Esophagus (tissue), 2 donors: ENCODE data around the gene EXT2. TPM values are rescaled to one million over a fixed set of nuclear protein-coding genes. Genes with fewer than 3 reads are reported as not detected.

Source experiments
- H3K27ac ChIP-seq, 2 donors: one replicate each; pipeline ENCODE4 v1.5.1; 2013; ENCODE audit warnings: low read depth in 2 of 2, mild to moderate bottlenecking in 2 of 2, inconsistent platforms in 1 of 2, low read length in 1 of 2, moderate library complexity in 1 of 2
- H3K27me3 ChIP-seq, 2 donors: one replicate each; pipeline ENCODE4 v1.6.1; 2013; ENCODE audit warnings: low read length in 2 of 2, control low read depth in 1 of 2, mild to moderate bottlenecking in 1 of 2; ENCODE audit not compliant: insufficient read depth in 2 of 2, control insufficient read depth in 1 of 2
- H3K36me3 ChIP-seq, 2 donors: one replicate each; pipeline ENCODE4 v1.6.1; 2013; ENCODE audit warnings: low read length in 1 of 2; ENCODE audit not compliant: control insufficient read depth in 2 of 2, insufficient read depth in 2 of 2
- H3K4me1 ChIP-seq, 2 donors: one replicate each; pipeline ENCODE4 v1.6.1; 2013; ENCODE audit warnings: low read length in 1 of 2; ENCODE audit not compliant: control insufficient read depth in 2 of 2, insufficient read depth in 2 of 2
- H3K4me3 ChIP-seq, 2 donors: one replicate each; pipeline ENCODE4 v1.5.1; 2013; ENCODE audit warnings: low read length in 2 of 2, mild to moderate bottlenecking in 2 of 2, low read depth in 1 of 2, moderate library complexity in 1 of 2
- H3K9me3 ChIP-seq, 2 donors: one replicate each; pipeline ENCODE4 v1.6.1; 2013; ENCODE audit warnings: mild to moderate bottlenecking in 2 of 2, low read depth in 1 of 2, low read length in 1 of 2, moderate library complexity in 1 of 2; ENCODE audit not compliant: control insufficient read depth in 2 of 2, insufficient read depth in 1 of 2
- WGBS, 2 donors: extraction: QIAGEN DNeasy Blood & Tissue Kit; methylation state at CpG; one replicate each; pipeline ENCODE4 v1.1.7; 2013; 5-methylcytosine and 5-hydroxymethylcytosine counted together
- polyA plus RNA-seq, 2 donors: library from polyadenylated mRNA; stranded (reverse); fragments of 200-250 nt; gene quantifications; one replicate each; pipeline ENCODE4 v1.2.3, GENCODE V29; 2013
- donor health status: healthy with polysubstance abuse.
- donor health status: Bipolar disorder and iron deficiency.

The EXT2 gene
- polyA plus RNA-seq, 2 donors, result 13.5 to 16.4 TPM

DNA sequence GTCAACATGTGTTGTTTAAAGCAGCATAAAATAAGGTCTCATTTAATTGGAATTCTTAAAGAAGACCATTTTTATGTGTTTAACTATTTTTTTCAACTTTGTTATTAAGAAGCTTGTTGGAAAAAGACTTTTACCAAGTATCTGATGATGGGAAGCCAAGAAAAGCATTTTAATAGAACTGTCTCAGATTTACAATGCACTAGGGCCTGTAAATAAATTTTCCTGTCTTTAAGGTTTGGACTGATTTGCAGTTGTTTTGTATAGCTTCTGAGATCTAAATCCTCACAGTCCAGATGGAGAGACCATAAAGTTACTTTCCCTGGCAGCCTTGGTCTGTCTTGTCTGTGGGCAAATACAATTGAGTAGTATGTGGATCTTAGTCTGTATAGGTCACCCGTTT, 41.6 kb downstream of the EXT2 start:
- H3K27me3 ChIP-seq, result no peaks in the 10 kb centered on the region
- no peaks in the 10 kb centered on the region for H3K4me1 ChIP-seq
- H3K4me3 ChIP-seq, result no peak overlapping the region
- no peak overlapping the region for H3K27ac ChIP-seq
- H3K36me3 ChIP-seq, result peaks cover 0 to 2% of the 10 kb centered on the region in 2 donors
- 87 to 88% methylated on average over 1 of the region's 1 CpG for WGBS, 2 donors
- no peaks in the 10 kb centered on the region for H3K9me3 ChIP-seq

DNA sequence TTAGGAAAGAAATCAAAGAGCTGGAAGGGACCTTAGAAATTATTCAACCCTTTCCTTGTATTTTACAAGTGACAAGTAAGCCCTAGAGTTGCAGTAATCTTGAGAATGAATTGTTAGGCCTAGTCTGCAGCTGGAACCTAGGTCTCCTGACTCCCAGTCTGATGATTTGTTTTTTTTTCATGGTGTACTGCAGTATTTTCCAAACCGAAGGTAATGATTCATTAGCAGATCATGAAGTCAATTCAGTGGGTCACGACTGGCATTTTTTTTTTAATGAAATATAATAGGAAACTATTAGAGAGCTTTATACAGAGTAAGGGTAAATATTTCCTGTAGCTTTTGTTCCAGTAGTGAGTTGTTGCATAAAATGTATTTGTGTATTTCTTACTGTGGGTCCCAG, 42.8 kb downstream of the EXT2 start:
- Histone ChIP-seq H3K27ac (no peak overlapping the region), H3K36me3 (peaks cover 0 to 2% of the 10 kb centered on the region in 2 donors), H3K4me1 (no peaks in the 10 kb centered on the region), H3K9me3 (no peaks in the 10 kb centered on the region), H3K27me3 (no peaks in the 10 kb centered on the region), H3K4me3 (no peak overlapping the region)
- 72 to 77% methylated on average over 2 of the region's 2 CpGs for WGBS, 2 donors

DNA sequence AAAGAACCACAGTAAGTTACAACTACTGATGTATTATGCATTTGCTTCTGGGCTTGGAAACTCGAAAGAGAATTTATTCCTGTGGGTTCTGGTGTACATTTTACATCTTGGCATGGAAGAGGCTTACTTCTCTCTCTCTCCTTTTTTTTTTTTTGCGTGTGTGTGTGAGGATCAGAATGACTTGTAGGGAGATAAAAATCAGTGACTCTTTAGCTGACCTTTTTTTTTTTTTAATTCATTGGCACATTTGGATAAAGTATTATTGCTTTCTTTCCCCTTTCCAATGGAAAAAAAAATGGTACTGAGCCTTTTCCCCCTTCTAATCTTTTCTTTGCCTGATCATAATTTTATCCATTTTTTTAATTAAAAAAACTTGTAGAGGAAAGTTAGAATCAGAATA, 43.5 kb downstream of the EXT2 start:
- peaks cover 0 to 2% of the 10 kb centered on the region in 2 donors for H3K36me3 ChIP-seq
- no peaks in the 10 kb centered on the region for H3K4me1 ChIP-seq
- no peak overlapping the region for H3K4me3 ChIP-seq
- 76 to 81% methylated on average over 2 of the region's 2 CpGs for WGBS, 2 donors
- H3K27me3 ChIP-seq, result no peaks in the 10 kb centered on the region
- H3K9me3 ChIP-seq, result no peaks in the 10 kb centered on the region
- no peak overlapping the region for H3K27ac ChIP-seq

DNA sequence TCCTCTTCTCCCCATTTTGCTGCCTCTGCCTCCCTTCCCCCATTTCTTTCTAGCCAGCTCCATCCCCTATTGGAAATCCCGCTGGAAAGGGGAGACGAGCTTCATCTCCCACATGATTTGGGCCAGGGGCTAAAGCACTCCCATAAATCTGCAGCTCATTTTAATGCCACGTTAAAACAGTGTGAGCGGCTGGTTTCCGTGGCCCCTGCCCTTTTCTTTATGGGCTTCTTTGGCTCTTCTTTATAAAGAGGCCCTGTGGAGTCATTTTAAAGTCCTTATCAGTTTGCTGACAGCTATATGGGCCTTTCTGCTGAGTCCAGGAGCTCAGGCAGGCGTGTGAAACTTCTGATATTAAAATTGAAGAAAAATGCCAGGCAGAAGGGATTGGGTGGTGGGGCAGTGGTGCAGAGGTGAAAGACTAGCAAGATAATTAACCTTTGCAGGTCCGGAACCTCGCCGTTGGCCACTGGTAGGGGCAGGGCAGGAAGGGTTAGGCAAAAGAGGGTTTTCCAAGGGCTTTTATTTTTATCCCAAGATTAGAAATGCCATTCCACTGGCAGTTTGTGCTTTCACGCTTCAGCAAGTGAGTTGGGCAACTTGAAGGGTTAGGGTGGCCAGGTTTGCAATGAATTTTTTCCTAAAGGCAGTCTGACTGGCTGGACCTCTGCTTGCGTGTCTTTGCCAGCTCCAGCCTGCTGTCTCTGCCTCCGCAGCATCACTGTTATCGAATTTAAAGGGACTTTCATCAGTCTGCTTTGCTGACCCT, 44.3 kb downstream of the EXT2 start:
- Histone ChIP-seq H3K27me3 (no peaks in the 10 kb centered on the region), H3K36me3 (peaks cover 0 to 2% of the 10 kb centered on the region in 2 donors), H3K27ac (no peak overlapping the region), H3K4me1 (no peaks in the 10 kb centered on the region), H3K4me3 (no peak overlapping the region), H3K9me3 (no peaks in the 10 kb centered on the region)
- WGBS, 2 donors, result 85 to 89% methylated on average over 13 of the region's 13 CpGs

DNA sequence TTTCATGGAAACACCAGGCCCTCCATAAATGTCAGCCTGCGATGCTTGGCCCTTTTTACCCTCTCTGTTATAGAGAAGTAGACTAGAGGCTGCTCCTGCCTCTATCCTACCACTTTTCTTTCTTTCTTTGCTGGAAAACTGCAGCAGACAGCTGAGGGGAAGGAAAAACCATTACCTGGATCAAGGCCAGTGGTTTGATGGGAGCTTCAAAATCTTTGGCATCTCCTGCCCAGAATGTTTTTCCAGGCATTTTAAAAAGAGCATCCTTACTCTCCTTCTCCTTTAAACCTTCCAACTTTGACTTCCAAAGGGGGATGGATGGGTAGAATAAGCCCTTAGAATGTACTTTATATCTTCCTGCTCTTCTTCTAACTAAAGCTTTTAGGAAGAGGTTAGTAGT, 44.9 kb downstream of the EXT2 start:
- Histone ChIP-seq H3K27ac (no peak overlapping the region), H3K9me3 (no peaks in the 10 kb centered on the region), H3K4me1 (no peaks in the 10 kb centered on the region), H3K27me3 (no peaks in the 10 kb centered on the region), H3K4me3 (no peak overlapping the region), H3K36me3 (peaks cover 0 to 2% of the 10 kb centered on the region in 2 donors)
- 85 to 100% methylated on average over 1 of the region's 1 CpG for WGBS, 2 donors

DNA sequence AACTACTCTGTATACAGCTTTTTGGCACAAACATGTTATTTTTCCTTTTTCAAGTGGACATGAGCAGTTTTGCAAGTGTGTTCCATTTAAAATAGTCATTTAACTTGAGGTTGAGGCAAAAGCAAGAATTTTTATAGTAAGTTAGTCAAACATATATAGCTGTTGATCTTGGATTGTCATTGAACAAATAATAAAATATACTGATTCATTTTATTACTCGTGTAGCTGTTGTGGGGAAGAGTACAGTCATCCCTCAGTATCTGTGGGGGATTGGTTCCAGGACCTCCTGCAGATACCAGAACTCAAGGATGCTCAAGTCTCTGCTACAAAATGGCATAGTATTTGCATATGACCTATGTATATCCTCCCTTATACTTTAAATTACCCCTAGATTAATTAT, 45.3 kb downstream of the EXT2 start:
- no peaks in the 10 kb centered on the region for H3K9me3 ChIP-seq
- WGBS, 2 donors, result 76 to 77% methylated on average over 1 of the region's 1 CpG
- peaks cover 0 to 2% of the 10 kb centered on the region in 2 donors for H3K36me3 ChIP-seq
- no peaks in the 10 kb centered on the region for H3K4me1 ChIP-seq
- no peak overlapping the region for H3K27ac ChIP-seq
- H3K27me3 ChIP-seq, result no peaks in the 10 kb centered on the region
- no peak overlapping the region for H3K4me3 ChIP-seq

DNA sequence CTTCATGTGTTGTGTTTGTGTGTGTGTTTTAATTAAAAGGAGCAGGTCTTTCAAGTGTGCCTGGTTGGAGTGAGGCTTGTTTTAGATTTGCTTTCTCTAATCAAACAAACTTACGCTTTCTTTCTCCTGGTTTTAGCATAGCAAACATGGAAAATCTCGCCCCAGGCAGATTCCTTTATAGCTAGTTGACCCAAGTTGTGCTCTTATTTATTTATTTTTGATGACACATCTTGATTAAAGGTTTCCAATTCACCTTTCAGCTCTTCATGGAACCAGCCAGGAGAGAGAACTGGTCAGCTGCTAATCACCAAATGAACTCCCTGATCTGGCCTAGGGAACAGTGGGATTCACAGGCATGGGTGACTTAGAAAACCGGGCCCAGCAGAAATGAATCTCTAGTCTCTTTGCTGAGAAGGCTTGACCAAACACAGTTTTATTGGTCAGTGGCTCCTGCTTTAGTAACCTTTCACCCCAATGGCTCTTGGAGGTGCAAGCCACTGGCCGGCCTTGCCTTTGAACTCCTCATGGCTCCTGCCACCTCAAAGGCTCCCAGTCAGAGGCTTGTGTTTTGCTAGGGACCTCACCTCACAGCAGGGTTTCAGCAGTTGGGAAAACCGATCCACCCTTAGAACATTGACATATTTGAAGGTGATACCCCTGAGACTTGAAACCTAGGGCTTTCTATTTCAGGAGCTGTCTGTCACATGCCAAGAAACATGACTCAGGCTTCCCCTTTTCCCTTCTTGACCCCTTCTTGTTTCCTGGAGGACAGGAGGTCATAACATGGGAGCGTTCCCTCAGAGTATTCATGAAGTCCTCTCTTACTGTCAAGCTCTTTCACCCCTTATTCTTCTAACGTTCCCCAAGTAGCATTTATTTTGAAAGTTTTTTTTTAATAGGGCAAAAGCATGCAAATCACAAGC, 48.8 kb downstream of the EXT2 start:
- Histone ChIP-seq H3K27ac (no peak overlapping the region), H3K4me1 (no peaks in the 10 kb centered on the region), H3K9me3 (no peaks in the 10 kb centered on the region), H3K4me3 (no peak overlapping the region), H3K36me3 (peaks cover 0 to 3% of the 10 kb centered on the region in 2 donors), H3K27me3 (no peaks in the 10 kb centered on the region)
- WGBS, 2 donors, result 74 to 79% methylated on average over 7 of the region's 7 CpGs

DNA sequence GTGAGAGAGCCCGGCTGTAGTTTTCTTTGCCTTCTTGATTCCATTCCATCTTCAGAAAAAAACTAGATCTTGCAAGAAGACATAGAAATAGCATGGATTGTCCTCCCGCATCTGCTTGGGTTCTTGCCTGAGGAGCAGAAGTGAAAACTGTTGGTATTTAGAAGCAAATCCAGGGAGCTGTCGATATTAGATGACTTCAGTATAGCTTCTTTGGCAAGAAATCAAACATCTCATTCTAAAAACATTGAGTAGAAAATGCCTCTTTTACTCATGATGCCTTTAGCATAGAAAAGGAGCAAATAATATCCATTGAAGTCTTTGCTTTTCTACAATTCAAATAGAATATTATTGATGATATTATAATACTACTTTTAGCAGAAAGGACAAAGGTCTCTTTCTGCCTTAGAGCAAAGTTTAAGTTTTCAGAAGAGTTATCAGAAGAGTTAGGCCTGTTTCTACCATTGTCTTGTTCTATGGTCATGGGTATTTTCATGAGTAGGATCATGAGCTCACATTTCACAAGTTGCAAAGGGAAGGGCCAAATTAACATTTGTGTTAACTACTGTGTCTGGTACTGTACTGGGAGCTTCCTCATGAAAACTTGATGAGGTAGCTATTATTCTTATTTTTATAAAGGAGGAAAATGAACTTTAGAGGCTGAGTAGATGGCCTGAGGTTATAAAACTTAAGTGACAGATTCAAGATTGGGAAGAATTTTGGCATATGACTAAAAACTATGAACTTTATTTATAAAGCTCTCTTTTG, 49.7 kb downstream of the EXT2 start:
- H3K4me3 ChIP-seq, result no peak overlapping the region
- no peaks in the 10 kb centered on the region for H3K4me1 ChIP-seq
- peaks cover 0 to 3% of the 10 kb centered on the region in 2 donors for H3K36me3 ChIP-seq
- H3K9me3 ChIP-seq, result no peaks in the 10 kb centered on the region
- H3K27me3 ChIP-seq, result no peaks in the 10 kb centered on the region
- no peak overlapping the region for H3K27ac ChIP-seq
- 69 to 75% methylated on average over 3 of the region's 3 CpGs for WGBS, 2 donors

DNA sequence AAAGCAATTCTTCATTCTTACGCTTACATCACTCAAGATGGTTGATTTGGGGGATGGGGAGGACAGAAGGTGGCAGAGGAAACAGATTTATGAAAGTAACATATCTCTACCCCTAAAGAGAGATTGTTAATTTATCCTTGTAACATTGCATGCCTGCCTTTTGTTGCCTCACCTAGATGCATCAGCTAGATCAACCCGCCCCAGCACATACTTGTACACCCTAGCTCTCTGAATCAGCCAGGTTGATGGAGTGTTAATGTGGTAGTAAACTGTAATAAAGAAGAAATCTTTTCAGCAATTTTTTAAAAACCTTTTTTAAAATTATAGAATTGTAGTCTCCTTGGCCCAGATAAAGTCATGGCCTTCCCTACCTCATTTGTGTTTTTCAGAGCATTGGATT, 51.5 kb downstream of the EXT2 start:
- no peak overlapping the region for H3K4me3 ChIP-seq
- H3K4me1 ChIP-seq, result no peaks in the 10 kb centered on the region
- peaks cover 0 to 3% of the 10 kb centered on the region in 2 donors for H3K36me3 ChIP-seq
- no peaks in the 10 kb centered on the region for H3K9me3 ChIP-seq
- no peak overlapping the region for H3K27ac ChIP-seq
- no peaks in the 10 kb centered on the region for H3K27me3 ChIP-seq
- 97 to 99% methylated on average over 2 of the region's 2 CpGs for WGBS, 2 donors
